Suprapubic skin (tissue), 4 donors: ENCODE measurements around the gene NEUROD2. TPM values are rescaled to one million over a fixed set of nuclear protein-coding genes. Genes with fewer than 3 reads are reported as not detected.
A peak's percentile ranks its signal among the peaks of the same experiment; 100 is the strongest.

Experiments used
- DNase-seq, 2 donors: peaks; one replicate each; pipeline ENCODE4 v3.0.0-alpha.2; 2019; ENCODE audit warnings: low spot score in 2 of 2
- H3K27ac ChIP-seq: fragments of 200-600 bp; sonication (generic); one replicate; pipeline ENCODE4 v1.5.1; 2019
- H3K27me3 ChIP-seq: fragments of 200-600 bp; sonication (generic); one replicate; pipeline ENCODE4 v1.5.1; 2019
- H3K36me3 ChIP-seq: fragments of 200-600 bp; sonication (generic); one replicate; pipeline ENCODE4 v1.5.1; 2019
- H3K4me1 ChIP-seq: fragments of 200-600 bp; sonication (generic); one replicate; pipeline ENCODE4 v1.5.1; 2019
- H3K4me3 ChIP-seq: fragments of 200-600 bp; sonication (generic); one replicate; pipeline ENCODE4 v1.5.1; 2019; ENCODE audit warnings: mild to moderate bottlenecking
- H3K9me3 ChIP-seq: fragments of 200-600 bp; sonication (generic); one replicate; pipeline ENCODE4 v1.5.1; 2019
- EP300 ChIP-seq: sonication (generic); formaldehyde crosslinking; IDR thresholded peaks from one replicate; pipeline ENCODE4 v1.6.1; 2017; ENCODE audit warnings: antibody characterized with exemption
- POLR2A ChIP-seq, 2 donors: fragments of 450-650 bp; IDR thresholded peaks; one replicate each; pipeline ENCODE4 v1.6.1; 2017; ENCODE audit warnings: antibody characterized with exemption in 2 of 2, mild to moderate bottlenecking in 2 of 2, moderate library complexity in 2 of 2
- POLR2AphosphoS5 ChIP-seq, 3 donors: sonication (generic); formaldehyde crosslinking; IDR thresholded peaks; one replicate each; pipeline ENCODE4 v1.6.1; 2017; ENCODE audit warnings: antibody characterized with exemption in 3 of 3
- WGBS: methylation state at CpG from one replicate; pipeline ENCODE4 v1.1.5; 2018; 5-methylcytosine and 5-hydroxymethylcytosine counted together
- total RNA-seq, 4 donors: library from RNA; depleted of rRNA; stranded (reverse); fragments of >200 nt; gene quantifications; one replicate each; pipeline ENCODE4 v1.1.0, GENCODE V29; 2016
- TF ChIP-seq, protein P1 (sequence below), 2 donors: fragments of 200-600 bp in 1 of 2; fragments of 450-650 bp in 1 of 2; sonication (generic) in 1 of 2; IDR thresholded peaks; one replicate each; pipeline ENCODE4 v1.5.1; 2016 to 2019; ENCODE audit warnings: antibody characterized with exemption in 2 of 2, mild to moderate bottlenecking in 1 of 2, moderate library complexity in 1 of 2

Gene NEUROD2
- total RNA-seq, 4 donors from 2014 or later, result not detected

DNA sequence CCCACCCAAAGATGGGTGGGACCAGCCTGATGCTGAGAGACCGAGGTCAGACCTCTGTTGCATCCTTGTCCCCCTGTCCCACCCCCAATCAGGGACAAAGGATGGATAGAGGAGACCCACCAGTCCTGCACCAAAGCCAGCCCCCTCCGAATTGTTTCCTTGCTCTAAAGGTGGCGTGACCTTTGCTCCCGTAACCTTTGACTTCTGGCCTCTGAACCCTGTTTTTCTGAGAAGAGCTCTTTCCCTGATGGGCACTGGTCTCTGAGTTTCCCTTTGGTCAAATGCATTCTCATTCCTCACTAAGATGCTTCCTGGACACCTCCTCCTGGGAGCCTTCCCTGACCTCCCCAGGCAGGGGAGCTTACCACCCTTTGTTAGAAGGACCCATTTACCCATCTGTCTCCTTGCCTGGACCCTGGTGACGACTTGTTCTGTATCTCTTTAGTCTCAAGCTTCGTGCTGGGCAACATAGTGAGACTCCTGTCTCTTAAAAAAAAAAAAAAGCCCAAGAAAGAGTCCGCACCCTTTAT is 5.3 kb upstream of the NEUROD2 start:
- peaks cover 50% of the 10 kb centered on the region for H3K27me3 ChIP-seq
- TF ChIP-seq, protein P1, sequence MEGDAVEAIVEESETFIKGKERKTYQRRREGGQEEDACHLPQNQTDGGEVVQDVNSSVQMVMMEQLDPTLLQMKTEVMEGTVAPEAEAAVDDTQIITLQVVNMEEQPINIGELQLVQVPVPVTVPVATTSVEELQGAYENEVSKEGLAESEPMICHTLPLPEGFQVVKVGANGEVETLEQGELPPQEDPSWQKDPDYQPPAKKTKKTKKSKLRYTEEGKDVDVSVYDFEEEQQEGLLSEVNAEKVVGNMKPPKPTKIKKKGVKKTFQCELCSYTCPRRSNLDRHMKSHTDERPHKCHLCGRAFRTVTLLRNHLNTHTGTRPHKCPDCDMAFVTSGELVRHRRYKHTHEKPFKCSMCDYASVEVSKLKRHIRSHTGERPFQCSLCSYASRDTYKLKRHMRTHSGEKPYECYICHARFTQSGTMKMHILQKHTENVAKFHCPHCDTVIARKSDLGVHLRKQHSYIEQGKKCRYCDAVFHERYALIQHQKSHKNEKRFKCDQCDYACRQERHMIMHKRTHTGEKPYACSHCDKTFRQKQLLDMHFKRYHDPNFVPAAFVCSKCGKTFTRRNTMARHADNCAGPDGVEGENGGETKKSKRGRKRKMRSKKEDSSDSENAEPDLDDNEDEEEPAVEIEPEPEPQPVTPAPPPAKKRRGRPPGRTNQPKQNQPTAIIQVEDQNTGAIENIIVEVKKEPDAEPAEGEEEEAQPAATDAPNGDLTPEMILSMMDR (IDR thresholded peaks at IDR 0.05), result no peak
- TF ChIP-seq POLR2AphosphoS5 (IDR thresholded peaks at IDR 0.05) (no peak), POLR2A (IDR thresholded peaks at IDR 0.05) (no peak), EP300 (no peak)
- H3K36me3 ChIP-seq, result no peaks in the 10 kb centered on the region
- 66% methylated on average over 7 of the region's 7 CpGs for WGBS
- DNase-seq, result no peak
- peaks cover 10% of the 10 kb centered on the region for H3K4me1 ChIP-seq
- no peak overlapping the region for H3K4me3 ChIP-seq
- H3K9me3 ChIP-seq, result no peaks in the 10 kb centered on the region
- no peak overlapping the region for H3K27ac ChIP-seq

DNA sequence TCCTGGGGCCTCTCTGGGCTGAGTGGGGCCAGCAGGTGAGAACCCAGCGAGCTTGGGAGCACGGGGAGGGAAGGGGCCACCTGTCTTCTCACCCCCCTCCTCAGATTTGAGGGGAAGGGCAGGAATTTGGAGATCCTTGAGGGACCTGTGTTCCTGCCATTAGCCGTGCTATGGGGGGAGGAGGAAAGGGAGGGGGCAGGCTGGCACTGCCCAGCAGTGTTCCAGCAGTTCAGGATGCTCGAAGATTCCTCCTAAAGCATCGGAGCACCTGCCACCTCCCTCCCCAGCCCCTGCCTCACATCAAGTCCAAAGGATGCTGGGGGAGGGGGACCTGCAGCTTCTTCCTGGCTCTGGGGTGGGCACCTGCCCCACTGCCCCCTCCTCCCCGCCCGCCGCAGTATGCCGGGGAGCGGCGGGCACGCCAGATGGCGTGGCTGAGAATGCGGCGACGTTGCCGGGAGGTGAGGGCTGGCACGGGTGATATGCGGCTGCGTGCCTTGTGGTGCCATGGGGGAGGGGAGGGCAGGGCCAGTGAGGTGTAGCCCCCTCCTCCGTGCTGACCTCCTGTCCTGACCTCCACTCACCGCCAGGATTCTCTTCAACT is 4.7 kb upstream of the NEUROD2 start:
- Histone ChIP-seq H3K4me1 (peaks cover 11% of the 10 kb centered on the region), H3K9me3 (no peaks in the 10 kb centered on the region)
- WGBS, result 82% methylated on average over 14 of the region's 22 CpGs

DNA sequence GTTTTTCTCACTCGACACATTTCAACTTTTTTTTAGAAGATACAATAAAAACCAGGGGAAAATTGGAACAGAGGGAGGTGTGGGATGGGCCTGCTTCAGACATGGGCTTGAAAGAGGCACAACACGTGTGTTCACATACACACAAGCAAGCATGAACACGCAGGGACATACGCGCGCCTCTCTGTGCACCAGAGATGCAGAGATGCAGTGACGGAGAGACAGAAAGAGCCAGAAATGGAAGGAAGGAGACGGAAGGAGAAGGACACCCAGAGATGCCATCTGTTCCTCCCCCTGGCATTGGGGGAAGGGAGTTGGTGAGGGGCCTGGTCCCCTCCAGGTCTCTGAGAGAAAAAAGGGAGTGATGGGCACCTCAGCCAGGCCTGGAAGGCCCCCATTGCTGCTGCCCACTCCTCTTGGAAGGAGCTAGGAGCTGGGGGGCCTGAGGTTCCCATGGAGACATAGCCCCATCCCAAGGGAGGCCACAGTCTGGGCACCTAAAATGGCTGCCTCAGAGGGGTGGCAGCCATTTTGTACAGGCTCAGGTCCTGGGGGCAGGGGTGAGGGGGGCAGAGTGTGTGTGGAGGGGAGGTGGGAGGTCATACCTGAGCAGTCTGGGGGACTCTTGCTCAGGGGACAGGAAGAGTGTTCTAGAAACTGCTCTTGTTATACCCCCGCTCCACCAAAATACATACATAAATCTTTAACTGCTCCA is 3.8 kb upstream of the NEUROD2 start:
- Histone ChIP-seq H3K27ac (no peak overlapping the region), H3K27me3 (peaks cover 64% of the 10 kb centered on the region), H3K36me3 (no peaks in the 10 kb centered on the region), H3K9me3 (no peaks in the 10 kb centered on the region), H3K4me3 (no peak overlapping the region), H3K4me1 (peaks cover 17% of the 10 kb centered on the region)
- no peak for TF ChIP-seq EP300
- DNase-seq, result peak in 1 of 2 donors; percentile 49
- 72% methylated on average over 9 of the region's 9 CpGs for WGBS

More for the DNA sequence above, 4.7 kb upstream of the NEUROD2 start:
- DNase-seq, result no peak
- peaks cover 56% of the 10 kb centered on the region for H3K27me3 ChIP-seq
- TF ChIP-seq EP300 (no peak), POLR2A (IDR thresholded peaks at IDR 0.05) (no peak), POLR2AphosphoS5 (IDR thresholded peaks at IDR 0.05) (no peak)
- TF ChIP-seq, protein P1 (IDR thresholded peaks at IDR 0.05), result no peak
- H3K4me3 ChIP-seq, result no peak overlapping the region
- H3K36me3 ChIP-seq, result no peaks in the 10 kb centered on the region
- H3K27ac ChIP-seq, result no peak overlapping the region

DNA sequence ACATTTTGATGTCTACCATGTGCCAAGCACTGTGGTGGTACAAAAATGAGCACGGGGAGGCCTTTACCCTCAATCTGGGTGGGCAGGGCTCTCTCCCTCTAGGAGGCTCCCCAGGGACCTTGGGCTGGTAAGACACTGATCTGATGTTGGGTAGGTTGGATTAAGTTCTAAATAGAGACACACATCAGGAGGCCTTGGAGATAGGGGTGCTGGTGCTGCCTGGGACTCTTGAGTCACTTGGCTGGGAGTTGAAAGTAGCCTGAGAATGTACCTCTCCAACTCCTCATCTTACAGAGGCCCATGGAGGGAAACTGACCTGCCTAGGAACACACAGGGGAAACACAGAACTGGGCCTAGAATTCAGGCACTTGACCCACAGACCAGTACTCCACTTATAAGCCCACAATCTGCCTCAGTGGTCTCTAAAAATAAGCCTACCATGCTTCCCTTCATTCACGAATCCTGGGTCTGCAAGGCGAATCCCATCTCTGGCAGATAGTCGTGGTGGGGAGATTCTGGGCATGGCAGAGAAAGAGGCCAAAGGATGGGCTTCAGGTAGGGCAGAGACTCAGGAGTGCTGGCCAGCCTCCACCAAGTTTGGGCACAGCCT is 1.8 kb upstream of the NEUROD2 start:
- no peaks in the 10 kb centered on the region for H3K9me3 ChIP-seq
- WGBS, result 82% methylated on average over 4 of the region's 4 CpGs
- no peaks in the 10 kb centered on the region for H3K36me3 ChIP-seq
- TF ChIP-seq POLR2A (IDR thresholded peaks at IDR 0.05) (no peak), POLR2AphosphoS5 (IDR thresholded peaks at IDR 0.05) (no peak), EP300 (no peak)
- TF ChIP-seq, protein P1 (IDR thresholded peaks at IDR 0.05), result no peak
- no peak for DNase-seq
- peaks cover 85% of the 10 kb centered on the region for H3K27me3 ChIP-seq
- H3K27ac ChIP-seq, result no peak overlapping the region
- no peak overlapping the region for H3K4me3 ChIP-seq
- H3K4me1 ChIP-seq, result peaks cover 38% of the 10 kb centered on the region

DNA sequence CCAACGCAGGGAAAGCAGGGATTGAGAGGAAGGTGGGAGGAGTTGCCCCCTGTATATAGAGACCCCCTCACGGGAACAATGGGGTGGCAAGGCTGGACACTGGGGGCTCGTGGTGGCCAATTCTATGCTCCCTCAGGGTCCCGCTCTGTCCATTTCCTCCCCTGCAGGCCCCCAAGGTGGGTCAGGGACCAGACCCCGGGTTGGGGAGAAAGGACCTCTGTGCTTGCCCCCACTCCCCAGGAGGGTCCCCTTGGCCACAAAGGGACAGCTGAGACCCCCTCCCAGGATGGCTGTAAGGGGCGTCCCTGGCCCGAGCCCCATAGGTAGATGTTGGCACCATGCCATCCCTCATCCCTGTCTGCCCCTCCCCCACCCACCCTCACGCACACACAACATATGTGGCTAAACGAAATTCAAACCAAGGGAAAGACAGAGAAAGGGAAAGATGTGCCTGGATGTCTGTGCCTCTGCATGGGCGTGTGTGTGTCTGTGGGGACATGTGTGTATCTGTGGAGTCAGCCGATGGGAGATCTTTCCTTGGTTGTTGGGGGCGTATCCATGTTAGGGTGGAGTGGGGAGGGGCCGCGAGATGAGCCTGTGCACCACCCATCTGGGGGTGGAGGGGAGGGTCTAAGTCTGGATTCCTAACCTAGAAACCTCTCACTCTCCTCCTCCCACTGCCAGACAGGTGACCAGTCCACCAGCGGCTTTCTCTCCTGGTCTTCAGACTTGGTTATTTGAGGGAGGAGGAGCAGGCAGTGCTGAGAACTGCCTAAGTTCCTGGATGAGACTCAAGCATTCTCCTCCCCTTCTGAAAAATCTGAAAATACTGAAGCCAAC is 642 bp upstream of the NEUROD2 start:
- TF ChIP-seq POLR2AphosphoS5 (IDR thresholded peaks at IDR 0.05) (no peak), POLR2A (IDR thresholded peaks at IDR 0.05) (no peak), EP300 (no peak)
- TF ChIP-seq, protein P1 (IDR thresholded peaks at IDR 0.05), result no peak
- H3K27ac ChIP-seq, result no peak overlapping the region
- 25% methylated on average over 15 of the region's 15 CpGs for WGBS
- no peaks in the 10 kb centered on the region for H3K36me3 ChIP-seq
- peak in 1 of 2 donors; percentile 58 for DNase-seq
- H3K4me3 ChIP-seq, result no peak overlapping the region
- H3K27me3 ChIP-seq, result peaks cover 96% of the 10 kb centered on the region
- peaks cover 46% of the 10 kb centered on the region for H3K4me1 ChIP-seq
- H3K9me3 ChIP-seq, result no peaks in the 10 kb centered on the region
